NCI-H226 (cell line): Measurements from ENCODE around the gene PNMA8C.
"Not testable (repeated sequence)": the region's sequence is repeated elsewhere in the genome, so short reads cannot be mapped to it uniquely, and the experiment has no call there.

Experiments used
- DNase-seq: peaks from one replicate; pipeline ENCODE4 v3.0.0-alpha.2; 2015

Gene PNMA8C

DNA sequence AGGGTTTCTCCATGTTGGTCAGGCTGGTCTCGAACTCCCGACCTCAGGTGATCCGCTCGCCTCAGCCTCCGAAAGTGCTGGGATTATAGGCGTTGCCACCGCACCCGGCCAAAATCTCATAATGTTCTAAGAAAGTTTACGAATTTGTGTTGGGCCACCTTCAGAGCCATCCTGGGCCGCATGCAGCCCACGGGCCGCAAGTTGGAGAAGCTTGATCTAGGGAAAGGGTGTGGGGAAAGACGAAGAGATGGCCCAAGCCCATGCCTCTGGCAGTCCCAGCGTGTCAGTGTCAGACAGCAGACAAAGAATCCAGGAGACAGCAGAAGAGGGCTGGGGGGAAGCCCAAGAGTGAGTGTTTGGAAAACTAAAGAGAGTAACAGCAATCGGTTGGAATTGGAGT is 17.3 kb upstream of the PNMA8C start:
- no peak for DNase-seq

DNA sequence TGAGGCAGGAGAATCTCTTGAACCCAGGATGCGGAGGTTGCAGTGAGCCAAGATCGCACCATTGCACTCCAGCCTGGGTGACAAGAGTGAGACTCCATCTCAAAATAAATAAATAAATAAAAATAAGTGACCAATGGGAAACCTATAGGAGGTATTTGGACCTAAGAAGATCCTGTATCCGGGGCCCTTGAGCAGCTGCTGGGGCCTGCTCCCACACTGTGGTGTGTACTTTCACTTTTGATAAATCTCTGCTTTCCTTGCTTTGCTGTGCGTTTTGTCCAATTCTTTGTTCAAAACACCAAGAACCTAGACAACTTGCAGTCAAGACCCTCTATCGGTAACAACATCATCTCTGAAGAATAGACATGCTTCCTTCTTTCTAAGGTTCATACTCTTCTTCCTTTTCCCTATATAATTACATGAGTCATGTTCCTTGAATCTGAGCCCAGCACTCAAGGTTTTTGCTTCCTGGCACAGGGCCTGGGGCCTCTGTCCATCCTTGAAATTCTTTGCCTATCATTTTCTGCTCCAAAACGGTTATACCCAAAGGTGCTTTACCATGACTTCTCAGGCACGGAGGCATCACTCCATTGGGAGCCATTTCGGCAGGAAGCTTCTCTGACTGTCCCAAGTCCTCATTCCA is 14.2 kb upstream of the PNMA8C start:
- DNase-seq, result peak; percentile 80

DNA sequence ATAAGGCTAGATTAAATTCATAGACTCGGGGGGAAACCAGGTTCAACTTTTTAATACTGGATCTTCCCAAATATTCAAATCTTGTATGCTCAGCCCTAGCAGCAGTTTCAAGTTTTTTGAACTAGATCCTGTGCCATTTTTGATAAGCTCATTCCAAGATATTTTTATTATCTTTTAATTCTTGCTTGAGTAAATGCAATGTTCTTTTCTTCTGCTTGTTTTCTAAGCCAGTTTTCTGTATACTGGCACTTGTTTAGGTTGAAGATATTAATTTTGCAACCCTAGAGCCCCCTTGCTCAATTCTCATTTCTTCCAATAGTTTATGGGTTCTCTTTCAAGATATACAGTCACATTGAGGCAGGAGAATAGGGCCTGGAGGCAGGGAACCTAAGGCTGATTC is 13.1 kb upstream of the PNMA8C start:
- DNase-seq, result no peak

DNA sequence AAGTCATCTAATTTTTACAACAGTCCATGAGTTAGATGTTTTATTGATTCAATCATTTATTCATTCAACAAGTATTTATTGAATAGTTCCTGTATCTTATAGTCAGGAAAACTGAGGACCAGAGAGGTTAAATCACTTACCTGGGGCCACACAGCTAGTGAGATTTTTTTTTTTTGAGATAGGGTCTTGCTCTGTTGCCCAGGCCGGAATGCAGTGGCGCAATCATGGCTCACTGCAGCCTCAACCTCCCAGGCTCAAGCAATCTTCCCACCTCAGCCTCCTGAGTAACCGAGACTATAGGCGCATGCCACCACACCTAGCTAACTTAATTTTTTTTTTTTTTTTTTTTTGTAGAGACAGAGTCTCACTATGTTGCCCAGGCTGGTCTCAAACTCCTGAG is 7.0 kb upstream of the PNMA8C start:
- DNase-seq, result not testable (repeated sequence)

DNA sequence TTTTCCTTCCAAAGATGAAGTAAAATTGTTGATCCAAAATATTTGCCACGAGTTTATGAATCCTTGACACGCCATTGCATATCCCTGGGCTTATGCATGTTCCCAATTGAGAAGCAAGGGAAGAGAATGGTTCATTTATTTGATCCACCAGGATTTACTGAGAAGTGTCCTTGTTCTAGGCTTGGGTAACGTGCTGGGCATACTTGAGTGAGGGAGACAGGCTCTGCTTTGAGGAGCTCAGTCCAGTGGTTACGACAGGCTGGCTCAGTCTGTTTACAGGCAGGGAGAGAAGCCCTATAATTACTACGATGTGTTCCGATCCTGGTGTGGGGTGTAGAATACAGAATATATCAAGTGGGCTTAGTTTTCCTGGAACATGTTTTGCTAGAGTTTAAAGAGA is 6.3 kb upstream of the PNMA8C start:
- DNase-seq, result no peak

DNA sequence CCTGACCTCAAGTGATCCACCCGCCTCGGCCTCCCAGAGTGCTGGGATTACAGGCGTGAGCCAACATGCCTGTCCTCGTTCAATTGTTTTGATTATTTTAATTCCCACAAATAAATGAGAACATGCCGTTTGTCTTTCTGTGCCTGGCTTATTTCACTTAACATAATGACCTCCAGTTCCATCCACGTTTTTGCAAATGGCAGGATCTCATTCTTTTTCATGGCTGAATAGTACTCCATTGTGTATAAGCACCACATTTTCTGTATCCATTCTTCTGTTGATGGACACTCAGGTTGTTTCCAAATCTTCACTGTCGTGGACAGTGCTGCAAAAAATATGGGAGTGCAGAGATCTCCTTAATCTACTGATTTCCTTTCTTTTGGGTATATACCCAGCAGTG is 4.7 kb upstream of the PNMA8C start:
- DNase-seq, result not testable (repeated sequence)

DNA sequence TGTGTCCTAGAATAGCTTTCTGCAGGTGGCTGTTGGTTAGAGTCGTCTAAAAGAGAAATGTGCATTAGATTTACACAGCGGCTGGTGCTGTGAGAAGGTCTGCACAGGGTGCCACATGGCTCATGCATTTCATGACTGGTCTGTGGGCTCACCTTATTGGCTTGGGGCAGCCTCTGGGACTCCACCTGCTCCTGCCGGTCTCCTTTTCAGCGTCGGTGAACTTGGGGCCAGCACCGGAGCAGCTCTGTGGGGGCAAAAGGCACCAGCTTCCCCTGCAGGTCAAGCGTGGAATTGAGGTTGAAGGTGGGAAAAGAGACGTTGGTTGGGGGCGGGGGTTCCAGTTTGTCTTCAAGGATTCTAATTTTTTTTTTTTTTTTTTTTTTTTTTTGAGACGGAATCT is 3.1 kb upstream of the PNMA8C start:
- no peak for DNase-seq

DNA sequence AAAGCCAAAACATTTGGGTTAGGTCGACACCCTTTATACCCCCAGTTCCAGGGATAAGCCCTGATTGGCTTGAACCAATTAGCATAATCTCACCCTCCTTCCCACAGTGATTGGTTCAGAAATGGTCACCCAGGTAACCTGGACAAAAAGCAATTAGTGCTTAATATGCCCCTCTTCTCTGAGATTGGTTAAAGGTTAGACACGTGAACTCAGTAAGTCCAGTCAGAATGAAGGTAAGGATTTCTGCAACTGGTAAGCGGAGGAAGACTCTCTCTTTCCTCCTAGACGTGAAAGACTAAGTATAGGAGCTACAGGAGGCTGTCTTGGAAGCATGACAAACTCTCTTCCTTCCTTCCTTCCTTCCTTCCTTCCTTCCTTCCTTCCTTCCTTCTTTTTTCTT is 1.3 kb upstream of the PNMA8C start:
- no peak for DNase-seq

DNA sequence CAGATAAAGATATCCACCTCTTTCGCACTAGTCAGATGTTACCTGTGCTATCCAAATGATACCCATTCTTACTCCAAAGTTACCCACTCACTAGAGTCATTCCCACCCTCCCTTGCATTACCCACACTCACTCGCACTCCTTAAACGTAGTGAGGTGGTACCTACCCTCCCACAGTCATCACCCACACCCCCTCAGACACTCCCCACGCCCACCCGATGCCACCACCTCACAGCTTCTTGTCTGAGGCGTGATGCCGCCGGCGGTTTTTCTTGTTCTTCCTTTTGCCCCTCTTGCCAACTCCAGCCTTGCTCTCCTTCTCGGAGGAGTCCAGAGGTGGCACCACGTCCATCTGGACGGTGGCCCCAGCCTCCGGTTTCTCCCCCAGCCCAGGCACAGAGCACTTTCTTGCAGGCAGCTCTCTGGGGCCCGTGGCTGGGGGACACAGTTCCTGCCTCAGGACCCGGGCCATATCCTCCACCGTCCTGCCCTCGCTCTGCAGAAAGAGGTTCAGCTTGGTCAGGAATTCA is 1.2 kb downstream of the PNMA8C start:
- DNase-seq, result no peak

DNA sequence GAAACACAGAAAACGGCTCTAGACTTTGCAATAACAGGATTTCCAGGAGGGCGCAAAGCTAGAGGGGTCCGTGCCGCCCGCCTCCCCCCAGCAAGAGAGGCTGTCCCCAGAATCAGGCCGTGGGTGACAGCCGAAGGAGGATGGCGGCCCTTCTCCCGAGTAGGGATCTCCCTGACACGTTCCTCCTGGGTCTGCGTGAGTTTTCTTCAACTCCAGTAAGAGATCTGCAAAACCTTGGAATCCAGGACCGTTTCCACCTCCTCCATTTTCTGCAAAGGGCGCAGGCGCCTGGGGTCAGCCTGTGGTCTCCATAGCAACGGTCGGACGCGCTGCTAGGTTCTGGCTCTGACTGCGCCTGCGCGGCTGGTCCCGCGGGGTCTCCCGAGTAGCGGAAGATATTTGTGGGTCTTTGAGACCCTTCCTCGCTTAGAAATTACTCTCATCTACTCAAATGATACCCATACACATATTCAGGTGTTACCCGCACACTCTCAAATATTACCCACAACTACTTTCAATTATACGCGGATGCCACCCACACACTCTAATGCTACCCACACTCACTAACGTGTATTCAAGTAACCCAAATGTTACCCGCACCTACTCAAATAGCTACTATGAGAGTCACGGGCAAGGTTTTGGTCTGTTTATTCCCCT is 2.1 kb downstream of the PNMA8C start:
- peak; percentile 41 for DNase-seq

DNA sequence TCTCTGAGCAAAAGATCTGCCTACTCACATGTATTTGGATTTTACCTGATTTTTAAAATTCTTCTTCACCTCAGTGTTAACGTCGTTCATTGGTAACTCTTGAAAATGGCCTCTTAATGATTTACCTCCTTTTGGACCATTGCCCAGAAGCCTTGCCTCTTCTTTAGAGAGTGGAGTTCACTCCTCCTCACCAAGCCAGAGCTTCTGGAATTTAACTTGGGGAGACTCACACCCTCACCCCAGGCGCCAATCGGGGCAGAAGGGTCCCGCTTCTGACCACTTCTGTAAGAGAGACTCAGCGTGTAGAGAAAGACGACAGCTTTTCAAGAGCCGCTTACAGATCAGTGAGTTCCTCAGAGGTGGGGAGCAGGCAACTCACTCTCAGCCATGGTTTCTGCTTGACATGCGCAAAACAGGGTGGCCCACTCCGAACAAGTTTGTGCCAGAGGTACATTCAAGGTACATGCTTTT is 2.7 kb downstream of the PNMA8C start:
- peak; percentile 17 for DNase-seq

DNA sequence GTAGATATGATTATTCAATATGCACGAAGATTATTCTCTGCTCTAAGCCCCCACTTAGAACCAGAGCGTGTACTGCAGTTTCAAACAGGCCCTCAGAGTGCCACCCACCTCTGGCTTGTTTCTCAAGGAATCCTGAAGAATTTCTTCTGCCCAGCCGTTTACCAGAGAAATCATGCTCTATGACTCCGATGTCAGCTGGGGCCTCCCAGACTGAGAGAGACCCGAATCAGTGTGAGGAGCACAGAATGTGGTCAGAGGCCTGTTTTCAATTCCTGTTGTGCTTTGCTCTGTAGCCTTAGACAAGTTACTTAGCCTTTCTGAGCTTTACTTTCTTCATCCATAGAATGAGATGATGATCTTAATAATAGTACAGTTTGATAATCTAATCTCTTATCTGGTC is 5.5 kb downstream of the PNMA8C start:
- no peak for DNase-seq

DNA sequence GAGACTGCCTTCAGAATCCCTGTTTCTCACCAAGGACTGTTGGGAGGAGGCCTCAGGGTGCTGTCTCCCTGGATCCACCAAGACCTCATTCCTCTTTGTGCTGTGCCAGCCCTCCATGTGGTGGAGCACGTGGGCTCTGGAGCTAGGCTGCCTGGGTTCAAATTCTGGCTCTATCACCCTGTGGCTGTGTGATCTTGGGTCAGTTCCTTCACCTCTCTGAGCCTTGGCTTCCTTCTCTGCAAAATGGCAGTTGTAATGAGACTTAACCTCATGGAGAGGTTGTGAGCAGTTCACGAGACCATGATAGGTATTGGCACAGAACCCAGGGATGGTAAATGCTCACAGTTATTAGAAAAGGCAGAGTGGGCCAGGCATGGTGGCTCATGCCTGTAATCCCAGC is 6.4 kb downstream of the PNMA8C start:
- no peak for DNase-seq

DNA sequence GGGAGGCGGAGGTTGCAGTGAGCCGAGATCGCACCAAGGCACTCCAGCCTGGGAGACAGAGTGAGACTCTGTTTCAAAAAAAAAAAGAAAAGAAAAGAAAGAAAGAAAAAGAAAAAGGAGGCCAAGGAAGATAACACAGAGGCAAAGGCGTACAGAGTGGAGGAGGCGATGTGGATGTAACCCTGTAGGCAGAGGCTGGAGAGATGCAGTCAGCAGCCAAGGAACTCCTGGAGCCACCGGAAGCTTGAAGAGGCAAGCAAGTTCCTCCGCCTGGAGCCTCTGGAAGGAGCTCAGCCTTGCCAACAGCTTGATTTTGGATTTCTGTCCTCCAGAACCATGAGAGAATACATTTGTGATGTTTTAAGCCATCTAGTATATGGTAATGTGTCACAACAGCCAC is 8.7 kb downstream of the PNMA8C start:
- no peak for DNase-seq

DNA sequence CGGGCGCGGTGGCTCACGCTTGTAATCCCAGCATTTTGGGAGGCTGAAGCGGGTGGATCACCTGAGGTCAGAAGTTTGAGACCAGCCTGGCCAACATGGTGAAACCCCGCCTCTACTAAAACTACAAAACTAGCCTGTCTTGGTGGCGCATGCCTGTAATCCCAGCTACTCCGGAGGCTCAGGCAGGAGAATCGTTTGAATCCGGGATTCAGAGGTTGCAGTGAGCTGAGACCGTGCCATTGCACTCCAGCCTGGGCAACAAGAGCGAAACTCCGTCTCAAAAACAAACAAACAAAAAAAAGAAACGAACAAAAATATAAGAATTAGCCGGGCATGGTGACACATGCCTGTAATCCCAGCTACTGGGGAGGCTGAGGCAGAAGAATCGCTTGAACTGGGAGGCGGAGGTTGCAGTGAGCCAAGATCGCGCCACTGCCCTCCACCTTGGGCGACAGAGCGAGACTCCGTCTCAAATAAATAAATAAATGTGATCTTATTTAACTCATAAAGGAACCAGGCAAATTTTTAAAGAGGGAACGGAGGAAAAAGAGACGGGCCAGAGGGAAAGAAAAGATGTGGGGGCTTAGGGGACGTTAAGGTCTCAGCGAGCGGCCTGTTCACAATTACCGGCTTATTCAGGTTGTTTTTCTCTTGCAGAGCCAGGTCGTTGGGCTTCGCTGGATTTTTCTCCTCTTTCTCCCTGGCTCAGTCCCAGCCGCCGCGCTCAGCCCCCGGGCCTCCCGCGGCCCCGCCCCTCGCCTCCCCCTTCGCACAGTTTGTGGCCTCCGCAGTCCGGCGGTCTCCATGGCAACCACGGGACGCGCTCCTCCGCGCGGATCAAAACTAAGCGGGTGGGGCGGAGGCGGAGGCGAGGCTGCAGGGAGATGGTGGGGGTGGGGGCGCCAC is 12.7 kb downstream of the PNMA8C start:
- peak; percentile 67 for DNase-seq

DNA sequence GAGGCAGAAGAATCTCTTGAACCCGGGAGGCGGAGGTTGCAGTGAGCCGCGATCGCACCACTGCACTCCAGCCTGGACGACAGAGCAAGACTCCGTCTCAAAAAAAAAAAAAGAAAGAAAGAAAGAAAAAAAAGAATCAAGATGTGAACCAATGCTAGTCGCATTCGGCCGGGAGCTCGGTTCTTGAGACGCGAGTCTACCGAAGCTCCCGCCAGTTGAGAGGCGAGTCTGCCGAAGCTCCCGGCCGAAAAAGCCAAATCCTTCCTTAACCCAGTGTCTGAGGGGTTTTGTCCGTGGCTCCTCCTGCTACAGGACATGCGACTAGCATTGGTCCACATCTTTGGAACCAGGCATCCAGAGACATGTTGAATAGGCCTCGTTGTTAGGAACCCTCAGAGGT is 13.8 kb downstream of the PNMA8C start:
- DNase-seq, result not testable (repeated sequence)

DNA sequence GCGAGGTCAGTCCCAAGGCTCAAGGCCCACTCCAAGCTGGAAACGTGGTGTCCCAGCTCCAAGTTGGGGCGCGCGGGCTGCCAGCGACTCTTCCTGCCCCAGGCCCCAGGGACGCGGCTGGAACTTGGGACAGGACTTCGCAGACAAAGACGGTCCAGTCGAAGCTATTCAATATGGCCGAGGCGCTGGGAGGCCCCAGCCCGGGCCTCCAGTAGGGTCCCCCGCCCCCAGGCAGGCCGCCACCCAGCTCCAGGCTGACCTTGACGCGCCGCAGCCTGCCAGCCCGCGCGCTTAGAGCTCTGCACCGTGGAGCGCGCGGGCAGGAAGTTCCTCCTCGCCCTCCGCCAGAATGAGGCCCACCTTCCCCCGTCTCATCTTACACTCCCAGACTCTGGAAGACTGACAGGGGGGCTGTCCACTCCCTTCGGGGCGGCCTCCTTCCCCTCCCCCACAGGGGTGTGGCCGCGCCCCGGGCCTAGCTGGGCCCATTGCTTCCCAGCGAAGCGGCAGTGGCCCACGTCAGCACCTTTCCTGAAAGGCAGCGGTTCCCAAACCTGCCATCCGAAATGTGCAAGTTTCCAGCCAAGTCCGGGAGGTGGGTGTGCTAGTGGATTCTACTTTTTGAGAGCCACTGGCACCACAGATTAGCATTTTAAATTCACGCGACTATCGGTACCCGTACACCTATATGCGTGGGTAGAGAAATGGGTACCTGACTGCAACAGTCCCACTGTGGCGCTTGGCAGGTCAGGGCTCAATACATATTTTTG is 15.3 kb downstream of the PNMA8C start, which contains the start of gene CCDC8:
CCDC8 (minus strand) TSS at position 303 of the 770 bp plus-strand sequence. CDS start 754 bp downstream, outside the sequence.
- DNase-seq, result no peak

DNA sequence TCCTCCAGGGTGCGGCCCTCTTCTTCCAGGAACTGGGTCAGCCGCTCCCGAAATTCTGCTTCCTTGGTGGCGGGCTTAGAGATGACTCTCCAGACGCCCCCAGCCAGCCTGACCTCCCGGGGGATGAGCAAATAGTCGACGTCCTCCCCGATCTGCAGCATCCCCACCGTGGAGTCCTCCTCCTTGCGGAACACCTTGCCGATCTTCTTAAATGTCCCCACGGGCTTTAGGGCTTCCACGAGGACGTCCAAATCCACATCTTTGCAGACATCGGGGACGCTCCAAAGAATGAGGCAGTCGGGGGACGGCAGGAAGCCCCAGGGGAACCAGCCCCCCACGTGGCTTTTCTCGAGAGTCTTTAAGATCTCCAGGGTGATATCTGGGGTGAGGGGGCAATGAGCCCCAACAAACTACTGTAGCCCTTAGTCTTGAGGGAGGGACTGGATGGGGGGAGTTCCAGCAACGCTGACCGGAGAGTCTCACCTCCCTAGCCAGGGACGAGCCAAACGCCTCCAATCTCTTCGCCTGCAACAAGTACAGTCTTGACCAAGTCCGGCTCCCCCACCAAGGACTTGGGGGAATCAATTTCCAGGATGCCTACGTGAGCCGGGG is 16.0 kb downstream of the PNMA8C start:
- no peak for DNase-seq

DNA sequence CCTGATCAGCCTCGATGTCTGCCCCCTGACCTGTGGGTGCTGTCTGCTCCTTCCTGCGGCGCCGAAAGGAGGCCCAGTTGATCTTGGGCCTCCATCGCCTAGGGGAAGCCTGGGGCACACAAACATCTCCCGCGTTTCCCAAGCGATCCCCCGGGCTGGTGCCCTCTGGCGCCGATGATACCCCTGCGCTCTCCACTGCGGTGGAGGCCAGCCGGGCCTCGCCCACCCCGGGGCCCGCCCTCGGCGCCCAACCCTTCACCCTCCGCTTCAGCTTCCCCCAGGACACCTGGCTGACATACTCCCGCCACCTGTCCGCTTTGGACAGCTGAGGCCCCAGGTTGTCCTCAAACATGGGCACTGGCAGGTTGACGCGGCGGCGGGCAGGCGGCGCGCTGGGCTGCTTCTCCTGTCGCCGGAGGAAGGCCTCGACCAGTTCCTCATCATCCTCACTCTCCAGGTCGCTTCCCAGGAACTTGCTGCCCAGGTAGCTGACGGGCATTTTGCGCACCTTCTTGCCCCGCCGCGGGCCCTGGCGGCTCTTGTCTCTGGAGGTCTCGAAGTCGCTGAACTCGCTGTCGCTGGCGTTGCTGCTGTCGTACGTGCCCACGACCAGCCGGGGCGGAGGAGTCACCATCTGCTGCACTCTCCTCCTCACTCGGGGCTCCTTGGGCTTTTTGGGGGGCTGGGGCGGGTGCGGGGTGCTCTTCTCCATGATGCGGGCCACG is 16.6 kb downstream of the PNMA8C start:
- no peak for DNase-seq

DNA sequence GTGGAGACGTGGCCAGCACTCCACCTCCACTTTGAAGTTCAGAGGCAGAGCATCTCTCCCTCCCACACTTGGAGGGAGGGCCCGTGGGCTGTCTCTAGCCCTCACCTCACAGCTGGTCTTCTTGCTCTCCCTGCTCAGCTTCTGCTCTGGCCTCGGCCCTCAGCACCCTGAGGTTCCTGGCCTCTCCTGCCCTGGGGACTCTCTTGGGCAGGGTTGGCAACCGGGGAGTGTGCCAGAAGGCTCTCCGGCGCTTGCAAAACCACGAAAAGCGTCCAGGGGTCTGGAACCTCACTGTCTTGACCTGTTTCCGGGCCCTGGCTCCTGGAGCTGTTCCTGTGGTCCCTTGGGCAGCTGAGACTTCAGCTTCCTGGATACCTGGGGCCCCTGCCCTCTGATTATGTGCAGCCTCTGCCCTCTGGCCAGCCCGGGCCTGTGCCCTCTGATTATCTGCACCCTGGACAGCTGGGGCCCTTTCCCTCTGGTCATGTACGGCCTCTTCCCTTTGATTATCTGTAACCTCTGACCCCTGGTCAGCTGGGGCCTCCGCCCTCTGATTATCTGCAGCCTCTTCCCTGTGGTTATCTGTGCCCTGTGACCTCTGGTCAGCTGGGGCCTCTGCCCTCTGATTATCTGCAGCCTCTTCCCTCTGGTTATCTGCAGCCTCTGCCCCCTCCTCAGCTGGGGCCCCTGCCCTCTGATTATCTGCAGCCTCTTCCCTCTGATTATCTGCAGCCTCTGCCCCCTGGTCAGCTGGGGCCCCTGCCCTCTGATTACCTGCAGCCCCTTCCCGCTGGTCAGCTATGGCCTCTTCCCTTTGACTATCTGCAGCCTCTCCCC is 17.4 kb downstream of the PNMA8C start:
- no peak for DNase-seq
